Putamen (tissue), 1 donor: Measurements from ENCODE around the gene LST1.

Experiments
- DNase-seq: peaks from one replicate; pipeline ENCODE4 v3.0.0-alpha.2; 2016; ENCODE audit warnings: low spot score

Gene LST1

DNA sequence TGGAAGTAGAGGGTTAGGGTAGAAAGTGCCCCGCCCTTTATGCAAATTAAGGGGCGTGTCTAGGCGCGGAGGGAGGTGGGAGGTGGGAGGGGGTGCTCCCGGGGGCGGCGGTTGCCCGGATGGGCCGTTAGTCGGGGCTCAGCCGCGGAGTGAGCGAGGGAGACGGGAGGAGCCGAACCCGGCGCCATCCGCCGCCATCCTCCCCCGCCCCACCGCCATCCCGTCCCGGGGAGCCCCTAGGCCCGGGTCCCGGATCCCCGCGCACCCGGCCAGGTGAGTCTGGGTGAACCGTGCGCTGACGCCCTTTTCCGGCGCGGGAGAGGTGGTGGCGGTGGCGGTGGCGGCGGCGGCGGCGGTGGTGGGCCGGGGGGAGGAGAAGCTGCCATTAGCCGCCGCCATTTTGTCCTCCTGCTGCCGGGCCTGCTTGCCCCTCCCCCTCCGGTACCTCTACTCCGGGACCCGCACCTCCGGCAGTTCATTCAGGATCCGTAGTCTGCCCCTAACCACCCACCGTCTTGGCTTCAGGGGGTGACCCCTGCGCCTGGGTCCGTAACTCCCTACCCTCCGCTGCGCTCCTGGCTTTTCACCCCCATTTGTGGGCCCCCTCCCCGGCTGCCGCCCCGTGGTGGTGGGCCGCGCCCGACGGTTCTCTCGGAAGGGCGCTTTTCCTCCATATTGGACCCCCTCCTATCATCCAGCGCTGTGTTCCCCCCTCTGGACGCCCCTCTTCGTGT, 34.7 kb downstream of the LST1 start, which contains the start of gene PRRC2A:
PRRC2A (plus strand) TSS at position 130 of the 734 bp plus-strand sequence. CDS start 2,075 bp downstream, outside the sequence.
- DNase-seq: no peak

DNA sequence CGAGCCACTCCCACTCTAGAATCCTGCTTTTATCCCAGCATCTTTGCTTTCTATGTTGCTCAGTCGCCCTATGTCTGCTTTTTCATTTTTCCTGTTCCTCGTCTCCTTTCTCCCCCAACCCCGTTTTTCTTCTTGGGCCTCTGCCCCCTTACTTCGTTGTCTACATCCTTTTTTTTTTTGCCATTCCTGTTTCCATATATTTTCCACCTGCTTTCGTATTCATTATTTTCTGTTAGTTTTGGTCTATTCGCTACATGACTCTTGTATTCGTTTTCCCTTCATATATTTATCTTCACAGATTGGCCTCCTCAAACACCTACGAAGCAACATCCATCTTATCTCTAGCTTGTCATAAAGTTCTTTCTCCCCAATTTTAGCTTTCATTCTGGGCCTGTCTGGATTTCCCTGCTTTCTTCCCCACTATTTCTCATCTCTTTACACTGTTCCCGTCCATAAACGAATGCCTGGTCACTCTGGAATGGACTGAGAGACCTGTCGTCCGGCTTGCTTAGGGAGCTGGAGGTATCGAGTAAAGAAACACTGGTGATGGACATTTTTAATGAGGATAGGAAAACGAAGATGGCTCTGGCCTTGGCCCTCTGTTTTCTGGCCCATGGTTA, 35.4 kb downstream of the LST1 start:
- no peak for DNase-seq

GRCh38 chr6:31621991-31622390, 35.9 kb downstream of the LST1 start:
- no peak for DNase-seq

DNA sequence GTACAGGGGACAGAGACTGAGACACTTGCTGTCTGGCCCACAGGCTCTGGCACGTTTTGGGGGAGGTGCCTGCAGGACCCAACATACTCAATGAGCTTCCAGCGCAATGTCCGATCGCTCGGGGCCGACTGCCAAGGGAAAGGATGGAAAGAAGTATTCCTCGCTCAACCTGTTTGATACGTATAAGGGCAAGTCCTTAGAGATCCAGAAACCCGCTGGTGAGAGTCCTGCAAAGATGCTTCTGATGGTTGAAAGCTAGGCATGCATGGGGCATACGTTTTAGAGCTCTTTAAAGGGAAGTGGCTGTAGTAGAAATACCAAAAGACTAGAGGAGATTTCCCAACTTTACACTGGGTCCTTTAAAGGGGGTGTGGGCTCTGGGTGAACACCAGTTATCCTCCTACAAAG, 36.6 kb downstream of the LST1 start:
- no peak for DNase-seq

DNA sequence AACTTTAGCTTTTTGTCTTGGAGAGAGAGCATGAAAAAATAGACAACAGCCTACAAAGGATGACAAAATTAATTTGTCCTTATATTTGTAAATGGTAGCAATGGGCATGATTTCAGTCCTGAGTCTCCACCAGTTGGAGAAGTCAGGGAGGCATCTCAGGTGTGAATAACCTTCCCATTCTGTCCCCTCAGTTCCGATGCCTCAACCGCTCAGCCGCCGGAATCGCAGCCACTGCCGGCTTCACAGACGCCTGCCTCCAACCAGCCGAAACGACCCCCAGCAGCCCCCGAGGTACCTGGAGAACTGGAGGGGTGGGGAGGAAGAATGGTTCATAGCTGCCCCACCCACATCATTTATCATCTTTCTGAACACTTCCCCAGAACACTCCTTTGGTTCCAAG, 38.0 kb downstream of the LST1 start:
- DNase-seq: no peak

DNA sequence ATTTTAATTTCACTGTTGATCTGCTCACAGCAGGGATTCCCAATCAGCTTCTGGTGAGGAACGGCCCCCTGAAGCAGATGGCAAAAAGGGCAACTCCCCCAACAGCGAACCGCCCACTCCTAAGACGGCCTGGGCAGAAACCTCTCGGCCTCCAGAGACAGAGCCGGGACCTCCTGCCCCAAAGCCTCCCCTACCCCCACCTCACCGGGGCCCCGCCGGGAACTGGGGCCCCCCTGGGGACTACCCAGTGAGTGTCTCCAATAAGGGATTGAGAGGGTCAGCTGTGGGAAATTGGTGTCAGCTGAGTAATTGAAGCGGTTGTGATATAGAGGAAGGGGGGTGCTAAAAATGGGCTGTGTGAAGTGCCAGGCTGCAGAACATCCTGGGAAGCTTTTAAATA, 40.9 kb downstream of the LST1 start:
- no peak for DNase-seq

- no peak for DNase-seq
Measured at GRCh38 chr6:31627690-31628287, 41.7 kb downstream of the LST1 start.

DNA sequence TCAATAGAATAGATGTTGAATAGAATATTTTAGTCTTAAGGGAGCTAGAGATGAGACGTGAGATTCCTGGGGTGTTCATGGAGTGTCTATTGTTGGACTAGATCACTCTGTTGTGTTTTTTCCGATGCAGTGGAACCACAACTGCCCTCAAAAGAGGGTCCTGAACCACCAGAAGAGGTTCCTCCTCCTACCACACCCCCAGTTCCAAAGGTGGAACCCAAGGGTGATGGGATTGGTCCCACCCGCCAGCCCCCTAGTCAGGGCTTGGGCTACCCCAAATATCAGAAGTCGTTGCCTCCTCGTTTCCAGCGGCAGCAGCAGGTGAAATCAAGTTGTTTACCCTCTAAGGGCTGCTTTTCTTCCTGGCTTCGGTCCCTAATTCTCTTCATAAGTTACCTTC, 42.9 kb downstream of the LST1 start:
- DNase-seq: no peak

DNA sequence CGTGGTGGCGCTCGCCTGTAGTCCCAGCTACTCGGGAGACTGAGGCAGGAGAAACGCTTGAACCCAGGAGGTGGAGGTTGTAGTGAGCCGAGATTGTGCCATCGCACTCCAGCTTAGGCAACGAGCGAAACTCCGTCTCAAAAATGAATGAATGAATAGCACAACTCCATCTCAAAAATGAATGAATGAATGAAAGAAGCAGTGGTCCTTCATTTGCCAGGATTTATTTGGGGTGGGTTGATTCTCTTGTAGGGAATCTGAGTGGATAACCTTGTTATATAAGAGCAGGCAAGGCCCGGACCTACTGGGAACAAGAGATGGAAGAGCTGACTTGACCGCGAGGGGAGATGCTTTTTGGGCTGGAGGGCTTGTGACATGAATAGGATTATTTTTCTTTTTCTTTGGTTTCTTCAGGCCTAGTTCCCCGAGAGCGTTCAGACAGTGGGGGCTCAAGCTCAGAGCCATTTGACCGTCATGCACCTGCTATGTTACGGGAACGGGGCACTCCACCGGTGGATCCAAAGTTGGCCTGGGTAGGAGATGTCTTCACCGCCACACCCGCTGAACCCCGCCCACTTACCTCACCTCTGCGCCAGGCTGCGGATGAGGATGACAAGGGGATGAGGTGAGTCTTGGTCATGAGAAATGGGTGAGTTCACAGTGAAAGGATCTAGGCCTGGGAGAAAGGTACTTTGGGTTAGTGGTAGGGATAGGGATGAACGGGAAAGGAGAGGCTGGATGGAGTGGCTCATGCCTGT, 44.3 kb downstream of the LST1 start:
- no peak for DNase-seq

- no peak for DNase-seq
Measured at GRCh38 chr6:31631209-31631608, 45.1 kb downstream of the LST1 start.

GRCh38 chr6:31631681-31632278, 45.7 kb downstream of the LST1 start:
- no peak for DNase-seq

DNA sequence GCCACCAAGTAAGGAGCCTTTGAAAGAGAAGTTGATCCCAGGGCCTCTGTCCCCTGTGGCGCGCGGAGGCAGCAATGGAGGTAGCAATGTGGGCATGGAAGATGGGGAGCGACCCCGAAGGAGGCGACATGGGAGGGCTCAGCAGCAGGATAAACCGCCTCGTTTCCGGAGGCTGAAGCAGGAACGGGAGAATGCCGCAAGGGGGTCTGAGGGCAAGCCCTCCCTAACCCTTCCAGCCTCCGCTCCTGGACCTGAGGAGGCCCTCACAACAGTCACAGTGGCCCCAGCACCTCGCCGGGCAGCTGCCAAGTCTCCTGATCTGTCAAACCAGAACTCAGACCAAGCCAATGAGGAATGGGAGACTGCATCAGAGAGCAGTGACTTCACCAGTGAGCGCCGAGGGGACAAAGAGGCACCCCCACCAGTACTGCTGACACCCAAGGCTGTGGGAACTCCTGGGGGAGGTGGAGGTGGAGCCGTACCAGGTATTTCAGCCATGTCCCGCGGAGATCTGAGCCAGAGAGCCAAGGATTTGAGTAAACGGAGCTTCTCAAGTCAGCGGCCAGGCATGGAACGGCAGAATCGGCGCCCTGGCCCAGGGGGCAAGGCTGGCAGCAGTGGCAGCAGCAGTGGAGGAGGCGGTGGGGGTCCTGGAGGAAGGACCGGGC, 46.3 kb downstream of the LST1 start:
- no peak for DNase-seq

DNA sequence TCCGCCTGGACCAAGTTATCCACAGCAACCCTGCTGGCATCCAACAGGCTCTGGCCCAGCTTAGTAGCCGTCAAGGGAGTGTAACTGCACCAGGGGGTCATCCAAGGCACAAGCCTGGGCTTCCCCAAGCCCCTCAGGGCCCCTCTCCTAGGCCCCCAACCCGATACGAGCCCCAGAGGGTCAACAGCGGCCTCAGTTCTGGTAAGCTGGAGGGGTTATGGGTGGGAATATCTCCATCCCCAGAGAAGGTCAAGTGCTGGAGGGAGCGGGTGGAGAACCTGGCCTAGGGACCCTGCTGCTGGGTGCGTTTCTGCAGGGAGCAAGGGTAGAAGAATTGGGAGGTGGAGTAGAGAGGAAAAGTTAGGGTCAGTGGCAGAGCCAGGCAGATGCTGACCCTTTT, 47.4 kb downstream of the LST1 start:
- DNase-seq: no peak

DNA sequence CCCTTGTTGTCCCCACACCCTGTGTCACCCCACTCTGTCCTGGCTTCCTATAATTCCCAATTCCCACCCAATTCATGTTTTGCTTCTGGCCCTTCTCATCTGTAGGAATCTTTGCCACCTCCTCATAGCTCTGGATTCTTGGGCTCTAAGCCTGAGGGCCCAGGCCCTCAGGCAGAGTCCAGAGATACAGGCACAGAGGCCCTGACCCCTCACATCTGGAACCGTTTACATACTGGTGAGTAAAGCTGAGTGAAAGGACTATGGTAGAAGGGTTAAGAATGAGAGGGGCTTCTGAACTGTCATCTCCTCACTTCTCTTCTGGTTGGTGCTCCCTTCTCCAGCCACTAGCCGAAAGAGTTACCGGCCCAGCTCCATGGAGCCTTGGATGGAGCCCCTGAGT, 48.1 kb downstream of the LST1 start:
- no peak for DNase-seq

- no peak for DNase-seq
Measured at GRCh38 chr6:31634969-31635575, 49.0 kb downstream of the LST1 start.

GRCh38 chr6:31636698-31637596, 50.9 kb downstream of the LST1 start:
- no peak for DNase-seq
